ENCODE data around the gene SAT1.

SAT1 gene

DNA sequence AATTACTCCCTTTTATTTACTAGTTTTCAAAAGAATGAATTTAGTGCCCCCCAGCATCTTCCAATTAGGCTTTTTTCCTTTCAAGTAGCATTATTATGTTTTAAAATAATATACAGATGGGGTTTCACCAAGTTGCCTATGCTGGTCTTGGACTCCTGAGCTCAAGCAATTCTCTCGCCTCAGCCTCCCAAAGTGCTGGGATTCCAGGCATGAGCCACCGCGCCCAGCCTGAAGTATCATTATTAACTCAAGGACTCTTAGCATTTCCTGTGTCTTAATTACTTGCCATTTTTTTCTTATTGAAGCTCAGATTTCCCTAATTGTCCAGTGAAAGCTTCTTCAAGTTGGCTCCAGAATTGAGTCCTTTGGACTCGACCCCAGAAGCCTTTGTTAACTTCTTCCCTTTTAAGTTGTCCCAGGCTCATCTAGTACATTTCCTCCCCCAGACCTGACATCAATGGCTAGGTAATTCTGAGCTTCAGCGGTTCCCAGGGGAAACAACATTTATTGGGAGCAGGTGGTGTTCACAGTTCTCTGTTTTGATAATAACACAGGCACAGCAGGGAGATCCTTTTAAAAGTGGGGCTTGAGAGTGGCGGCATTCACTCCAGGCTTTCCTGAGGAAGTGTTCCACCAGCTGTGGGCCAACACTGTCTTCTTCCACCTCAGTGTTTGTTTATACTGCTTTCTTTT, 10.0 kb downstream of the SAT1 start:
- H3K36me3 ChIP-seq (replicated peaks; ENCODE audit: insufficient read depth, low read length): no peaks in the 10 kb centered on the region
- H3K4me2 ChIP-seq (ENCODE audit: low read depth, low read length): no peak overlapping the region
- H4K20me1 ChIP-seq (ENCODE audit: insufficient read depth, low read length): no peaks in the 10 kb centered on the region
- H3K27ac ChIP-seq (ENCODE audit: low read length): no peak overlapping the region
- H3K27me3 ChIP-seq (replicated peaks; ENCODE audit: insufficient read depth, low read length): no peaks in the 10 kb centered on the region
- H3K9me3 ChIP-seq (replicated peaks; ENCODE audit: insufficient read depth, low read length): no peaks in the 10 kb centered on the region
- TF ChIP-seq EZH2phosphoT487 (IDR thresholded peaks at IDR 0.05; ENCODE audit: low read length): no peak
- TF ChIP-seq EZH2 (optimal IDR thresholded peaks at IDR 0.05; ENCODE audit: low read depth, low read length): no peak
- TF ChIP-seq, protein P1, sequence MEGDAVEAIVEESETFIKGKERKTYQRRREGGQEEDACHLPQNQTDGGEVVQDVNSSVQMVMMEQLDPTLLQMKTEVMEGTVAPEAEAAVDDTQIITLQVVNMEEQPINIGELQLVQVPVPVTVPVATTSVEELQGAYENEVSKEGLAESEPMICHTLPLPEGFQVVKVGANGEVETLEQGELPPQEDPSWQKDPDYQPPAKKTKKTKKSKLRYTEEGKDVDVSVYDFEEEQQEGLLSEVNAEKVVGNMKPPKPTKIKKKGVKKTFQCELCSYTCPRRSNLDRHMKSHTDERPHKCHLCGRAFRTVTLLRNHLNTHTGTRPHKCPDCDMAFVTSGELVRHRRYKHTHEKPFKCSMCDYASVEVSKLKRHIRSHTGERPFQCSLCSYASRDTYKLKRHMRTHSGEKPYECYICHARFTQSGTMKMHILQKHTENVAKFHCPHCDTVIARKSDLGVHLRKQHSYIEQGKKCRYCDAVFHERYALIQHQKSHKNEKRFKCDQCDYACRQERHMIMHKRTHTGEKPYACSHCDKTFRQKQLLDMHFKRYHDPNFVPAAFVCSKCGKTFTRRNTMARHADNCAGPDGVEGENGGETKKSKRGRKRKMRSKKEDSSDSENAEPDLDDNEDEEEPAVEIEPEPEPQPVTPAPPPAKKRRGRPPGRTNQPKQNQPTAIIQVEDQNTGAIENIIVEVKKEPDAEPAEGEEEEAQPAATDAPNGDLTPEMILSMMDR (IDR thresholded peaks at IDR 0.05; ENCODE audit: low read length): no peak
- no peaks in the 10 kb centered on the region for H3K79me2 ChIP-seq (ENCODE audit: low read length)
- H3F3A ChIP-seq (ENCODE audit: insufficient read depth, low read length): no peaks in the 10 kb centered on the region
- H3K9me2 ChIP-seq (replicated peaks; ENCODE audit: insufficient read depth, low read length): no peaks in the 10 kb centered on the region
- no peaks in the 10 kb centered on the region for H3K4me1 ChIP-seq (ENCODE audit: low read length)
- no peak overlapping the region for H2AFZ ChIP-seq (ENCODE audit: low read length)
- no peak overlapping the region for H3K9ac ChIP-seq (ENCODE audit: low read length)
- no peak for DNase-seq
- no peak overlapping the region for H3K4me3 ChIP-seq (ENCODE audit: low read length)

DNA sequence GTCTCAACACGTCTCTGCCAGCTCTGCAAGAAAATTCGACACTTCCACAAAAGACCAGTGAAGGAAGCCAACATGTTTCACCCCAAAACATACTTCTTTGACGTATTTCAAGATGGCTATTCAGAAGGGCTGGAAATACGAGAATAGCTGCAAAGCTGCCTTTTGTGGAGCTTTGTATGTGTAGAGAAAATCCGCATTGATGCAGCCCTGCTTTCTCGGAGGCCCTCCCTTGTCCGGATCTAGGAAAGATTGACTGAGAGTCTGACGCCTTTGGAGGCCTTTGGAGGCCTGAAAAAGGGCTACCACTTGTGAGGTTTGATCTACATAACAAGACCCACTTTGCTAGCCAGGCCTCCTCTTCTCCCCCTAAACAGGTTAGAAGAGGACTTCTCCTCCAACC, 12.2 kb downstream of the SAT1 start:
- H3K4me2 ChIP-seq (ENCODE audit: low read depth, low read length): no peak overlapping the region
- H3K4me3 ChIP-seq (ENCODE audit: low read length): no peak overlapping the region
- no peaks in the 10 kb centered on the region for H3K27me3 ChIP-seq (replicated peaks; ENCODE audit: insufficient read depth, low read length)
- no peaks in the 10 kb centered on the region for H3K79me2 ChIP-seq (ENCODE audit: low read length)
- no peaks in the 10 kb centered on the region for H3F3A ChIP-seq (ENCODE audit: insufficient read depth, low read length)
- no peak for DNase-seq
- H3K4me1 ChIP-seq (ENCODE audit: low read length): no peaks in the 10 kb centered on the region
- H4K20me1 ChIP-seq (ENCODE audit: insufficient read depth, low read length): no peaks in the 10 kb centered on the region
- no peaks in the 10 kb centered on the region for H3K9me3 ChIP-seq (replicated peaks; ENCODE audit: insufficient read depth, low read length)
- H3K9me2 ChIP-seq (replicated peaks; ENCODE audit: insufficient read depth, low read length): no peaks in the 10 kb centered on the region
- no peak overlapping the region for H3K27ac ChIP-seq (ENCODE audit: low read length)
- H2AFZ ChIP-seq (ENCODE audit: low read length): no peak overlapping the region
- no peaks in the 10 kb centered on the region for H3K36me3 ChIP-seq (replicated peaks; ENCODE audit: insufficient read depth, low read length)
- TF ChIP-seq EZH2phosphoT487 (IDR thresholded peaks at IDR 0.05; ENCODE audit: low read length) (no peak), EZH2 (optimal IDR thresholded peaks at IDR 0.05; ENCODE audit: low read depth, low read length) (no peak)
- TF ChIP-seq, protein P1 (IDR thresholded peaks at IDR 0.05; ENCODE audit: low read length): no peak
- H3K9ac ChIP-seq (ENCODE audit: low read length): no peak overlapping the region

DNA sequence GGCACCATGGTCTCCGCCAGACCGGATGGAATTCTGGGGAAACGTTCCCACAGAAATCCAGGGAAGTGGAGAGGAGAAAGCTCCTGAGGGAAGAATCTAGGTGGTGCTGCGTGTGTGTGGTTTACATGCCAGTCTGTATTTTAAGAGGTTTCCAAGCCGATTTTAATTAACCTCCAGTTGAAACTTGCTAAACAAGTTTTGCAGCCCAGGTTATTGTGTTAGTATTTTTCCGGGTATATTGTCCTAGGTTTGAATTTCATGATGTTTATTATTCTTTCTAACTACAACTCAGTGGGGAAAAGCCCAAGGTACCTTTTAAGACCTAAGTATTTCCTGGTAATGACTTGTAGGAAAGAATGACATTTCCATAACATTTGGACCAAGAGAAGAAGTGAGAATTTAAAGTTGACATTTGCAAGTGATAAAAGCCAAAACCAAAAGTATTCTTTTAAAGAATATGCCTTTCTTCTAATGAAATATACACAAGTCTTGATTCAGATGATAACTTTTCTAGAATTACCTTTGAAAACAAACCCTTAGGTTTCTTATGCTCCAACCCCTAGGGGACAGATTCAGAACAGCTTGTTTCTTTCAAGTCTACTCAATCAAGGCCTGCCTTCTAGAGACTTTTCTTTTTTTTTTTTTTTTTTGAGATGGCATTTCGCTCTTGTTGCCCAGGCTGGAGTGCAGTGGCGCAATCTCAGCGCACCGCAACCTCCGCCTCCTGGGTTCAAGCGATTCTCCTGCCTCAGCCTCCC, 14.6 kb downstream of the SAT1 start:
- Histone ChIP-seq H3K36me3 (replicated peaks; ENCODE audit: insufficient read depth, low read length) (no peaks in the 10 kb centered on the region), H3K9ac (ENCODE audit: low read length) (no peak overlapping the region), H3K27me3 (replicated peaks; ENCODE audit: insufficient read depth, low read length) (no peaks in the 10 kb centered on the region), H3F3A (ENCODE audit: insufficient read depth, low read length) (no peaks in the 10 kb centered on the region), H3K27ac (ENCODE audit: low read length) (no peak overlapping the region), H3K9me2 (replicated peaks; ENCODE audit: insufficient read depth, low read length) (no peaks in the 10 kb centered on the region), H3K4me1 (ENCODE audit: low read length) (0 out of 2 replicates have a peak, but pooled peaks cover 4% of the 10 kb centered on the region), H3K9me3 (replicated peaks; ENCODE audit: insufficient read depth, low read length) (no peaks in the 10 kb centered on the region), H3K4me2 (ENCODE audit: low read depth, low read length) (no peak overlapping the region), H4K20me1 (ENCODE audit: insufficient read depth, low read length) (no peaks in the 10 kb centered on the region), H2AFZ (ENCODE audit: low read length) (no peak overlapping the region), H3K4me3 (ENCODE audit: low read length) (no peak overlapping the region), H3K79me2 (ENCODE audit: low read length) (no peaks in the 10 kb centered on the region)
- DNase-seq: no peak
- no peak for TF ChIP-seq EZH2phosphoT487 (IDR thresholded peaks at IDR 0.05; ENCODE audit: low read length)
- TF ChIP-seq, protein P1 (IDR thresholded peaks at IDR 0.05; ENCODE audit: low read length): no peak
- TF ChIP-seq EZH2 (optimal IDR thresholded peaks at IDR 0.05; ENCODE audit: low read depth, low read length): no peak

Data from MM.1S (cell line).